ENCODE data around the gene FRMD4A.

DNA sequence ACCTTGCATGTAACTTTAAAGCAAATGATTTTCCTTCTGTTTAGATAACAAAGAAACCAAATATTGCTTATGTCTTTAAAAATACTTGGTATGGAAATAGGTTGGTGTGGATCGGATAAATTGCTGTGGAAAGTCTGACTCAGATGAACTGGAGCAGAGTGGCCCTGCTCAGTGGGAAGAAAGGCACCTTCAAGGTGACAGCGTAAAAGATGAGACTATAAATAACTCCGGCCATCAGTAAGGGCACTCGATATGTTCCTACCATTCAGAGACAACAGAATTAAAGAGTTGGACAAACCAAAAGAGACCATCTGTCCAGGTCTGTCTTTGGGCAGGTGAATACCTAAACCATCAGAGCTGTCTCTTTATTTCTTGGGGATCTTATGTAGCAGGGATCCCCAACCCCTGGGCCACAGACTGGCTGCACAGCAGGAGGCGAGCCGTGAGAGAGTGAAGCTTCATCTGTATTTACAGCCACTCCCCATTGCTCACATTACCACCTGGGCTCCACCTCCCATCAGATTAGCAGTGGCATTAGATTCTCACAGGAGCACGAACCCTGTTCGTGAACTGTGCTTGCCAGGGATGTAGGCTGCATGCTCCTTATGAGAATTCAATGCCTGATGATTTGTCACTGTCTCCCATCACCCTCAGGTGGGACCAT is 386.9 kb downstream of the FRMD4A start:
- TF ChIP-seq, protein P1, sequence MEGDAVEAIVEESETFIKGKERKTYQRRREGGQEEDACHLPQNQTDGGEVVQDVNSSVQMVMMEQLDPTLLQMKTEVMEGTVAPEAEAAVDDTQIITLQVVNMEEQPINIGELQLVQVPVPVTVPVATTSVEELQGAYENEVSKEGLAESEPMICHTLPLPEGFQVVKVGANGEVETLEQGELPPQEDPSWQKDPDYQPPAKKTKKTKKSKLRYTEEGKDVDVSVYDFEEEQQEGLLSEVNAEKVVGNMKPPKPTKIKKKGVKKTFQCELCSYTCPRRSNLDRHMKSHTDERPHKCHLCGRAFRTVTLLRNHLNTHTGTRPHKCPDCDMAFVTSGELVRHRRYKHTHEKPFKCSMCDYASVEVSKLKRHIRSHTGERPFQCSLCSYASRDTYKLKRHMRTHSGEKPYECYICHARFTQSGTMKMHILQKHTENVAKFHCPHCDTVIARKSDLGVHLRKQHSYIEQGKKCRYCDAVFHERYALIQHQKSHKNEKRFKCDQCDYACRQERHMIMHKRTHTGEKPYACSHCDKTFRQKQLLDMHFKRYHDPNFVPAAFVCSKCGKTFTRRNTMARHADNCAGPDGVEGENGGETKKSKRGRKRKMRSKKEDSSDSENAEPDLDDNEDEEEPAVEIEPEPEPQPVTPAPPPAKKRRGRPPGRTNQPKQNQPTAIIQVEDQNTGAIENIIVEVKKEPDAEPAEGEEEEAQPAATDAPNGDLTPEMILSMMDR (optimal IDR thresholded peaks at IDR 0.05 in 1 of 3, IDR thresholded peaks at IDR 0.05 in 1 of 3, conservative IDR thresholded peaks at IDR 0.05 in 1 of 3; ENCODE audit: extremely low read depth in 1 of 3, insufficient read depth in 2 of 3, low read length in 3 of 3) = no peak
- TF ChIP-seq EZH2 (IDR thresholded peaks at IDR 0.05; ENCODE audit: low read length) = no peak
